ENCODE measurements around the gene TMEM198.

DNA sequence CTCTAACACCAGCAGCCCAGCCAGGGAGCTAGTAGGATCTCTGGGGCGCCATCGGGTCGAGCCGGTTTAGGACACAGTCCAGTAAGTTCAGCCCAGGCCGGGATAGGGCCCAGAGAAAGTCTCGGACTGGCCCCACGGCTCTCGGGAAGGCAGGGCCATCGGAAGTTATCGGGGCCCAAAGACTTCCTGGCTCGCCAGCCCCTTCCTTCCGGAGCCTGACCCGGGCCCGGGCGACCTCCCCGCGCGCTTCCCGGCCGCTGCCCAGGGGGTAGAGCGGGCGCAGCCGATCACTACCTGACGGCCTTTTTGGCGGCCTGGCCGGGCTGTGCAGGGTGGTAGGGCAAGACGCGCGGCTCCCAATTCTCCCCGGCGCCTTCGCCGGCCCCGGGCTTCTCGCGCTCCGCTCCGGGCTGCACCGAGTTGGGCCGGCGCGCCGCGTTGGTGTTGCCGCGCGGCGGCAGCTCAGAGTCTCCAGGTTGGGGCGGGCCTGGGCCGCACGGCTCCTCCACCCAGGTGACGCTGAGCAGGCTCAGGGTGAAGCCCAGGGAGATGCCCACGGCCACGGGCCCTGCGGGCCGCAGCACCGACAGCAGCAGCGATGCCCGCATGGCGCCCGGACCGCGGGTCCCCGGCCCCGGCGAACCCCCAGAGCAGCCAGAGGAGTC, 765 bp upstream of the TMEM198 start:
- TF ChIP-seq, protein P1, sequence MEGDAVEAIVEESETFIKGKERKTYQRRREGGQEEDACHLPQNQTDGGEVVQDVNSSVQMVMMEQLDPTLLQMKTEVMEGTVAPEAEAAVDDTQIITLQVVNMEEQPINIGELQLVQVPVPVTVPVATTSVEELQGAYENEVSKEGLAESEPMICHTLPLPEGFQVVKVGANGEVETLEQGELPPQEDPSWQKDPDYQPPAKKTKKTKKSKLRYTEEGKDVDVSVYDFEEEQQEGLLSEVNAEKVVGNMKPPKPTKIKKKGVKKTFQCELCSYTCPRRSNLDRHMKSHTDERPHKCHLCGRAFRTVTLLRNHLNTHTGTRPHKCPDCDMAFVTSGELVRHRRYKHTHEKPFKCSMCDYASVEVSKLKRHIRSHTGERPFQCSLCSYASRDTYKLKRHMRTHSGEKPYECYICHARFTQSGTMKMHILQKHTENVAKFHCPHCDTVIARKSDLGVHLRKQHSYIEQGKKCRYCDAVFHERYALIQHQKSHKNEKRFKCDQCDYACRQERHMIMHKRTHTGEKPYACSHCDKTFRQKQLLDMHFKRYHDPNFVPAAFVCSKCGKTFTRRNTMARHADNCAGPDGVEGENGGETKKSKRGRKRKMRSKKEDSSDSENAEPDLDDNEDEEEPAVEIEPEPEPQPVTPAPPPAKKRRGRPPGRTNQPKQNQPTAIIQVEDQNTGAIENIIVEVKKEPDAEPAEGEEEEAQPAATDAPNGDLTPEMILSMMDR (optimal IDR thresholded peaks at IDR 0.05 in 1 of 3, IDR thresholded peaks at IDR 0.05 in 1 of 3, conservative IDR thresholded peaks at IDR 0.05 in 1 of 3; ENCODE audit: extremely low read depth in 1 of 3, insufficient read depth in 2 of 3, low read length in 3 of 3): peak in 1 of 3 experiments; percentile 3
- no peak for TF ChIP-seq EZH2 (IDR thresholded peaks at IDR 0.05; ENCODE audit: low read length)

Measured in keratinocyte (primary cell).